ENCODE measurements around the gene ABHD16B.

DNA sequence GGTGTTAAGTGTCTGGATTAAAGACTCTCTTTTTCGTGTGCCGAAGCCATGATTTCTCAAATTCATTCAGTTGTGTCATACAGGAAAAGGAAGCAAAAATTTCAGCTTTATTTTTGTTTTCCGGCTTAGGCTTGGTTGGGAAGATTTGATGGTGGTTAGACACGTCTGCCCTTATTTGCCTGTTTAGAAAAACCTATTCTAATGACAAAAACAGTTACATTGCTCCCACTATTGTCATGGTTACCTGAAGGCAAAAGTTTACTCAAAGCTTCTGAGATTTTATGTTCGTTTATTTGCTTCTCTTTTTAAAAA lies 34.6 kb downstream of the ABHD16B start:
- no peak for TF ChIP-seq POLR2A (IDR thresholded peaks at IDR 0.05; ENCODE audit: low read length)
- TF ChIP-seq GATA1 (IDR thresholded peaks at IDR 0.05; ENCODE audit: low read depth, low read length), result no peak
